GM21526 (cell line): ENCODE data around the gene NEGR1.
"Not testable (repeated sequence)": the region's sequence is repeated elsewhere in the genome, so short reads cannot be mapped to it uniquely, and the experiment has no call there.

Experiments used
- ATAC-seq: cut with Tn5 transposase; IDR thresholded peaks from one replicate; pipeline ENCODE4 v1.9.1; 2021; ENCODE audit warnings: moderate library complexity; ENCODE audit not compliant: unreplicated experiment, low FRiP score

Gene NEGR1

DNA sequence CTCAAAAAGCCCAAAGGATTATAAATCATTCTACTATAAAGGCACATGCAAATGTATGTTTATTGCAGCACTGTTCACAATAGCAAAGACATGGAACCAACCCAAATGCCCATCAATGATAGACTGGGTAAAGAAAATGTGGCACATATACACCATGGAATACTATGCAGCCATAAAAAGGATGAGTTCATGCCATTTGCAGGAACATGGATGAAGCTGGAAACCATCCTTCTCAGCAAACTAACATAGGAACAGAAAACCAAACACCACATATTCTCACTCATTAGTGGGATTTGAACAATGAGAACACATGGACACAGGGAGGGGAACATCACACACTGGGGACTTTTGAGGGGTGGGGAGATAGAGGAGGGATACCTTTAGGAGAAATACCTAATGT, 46.4 kb downstream of the NEGR1 start:
- ATAC-seq: not testable (repeated sequence)

DNA sequence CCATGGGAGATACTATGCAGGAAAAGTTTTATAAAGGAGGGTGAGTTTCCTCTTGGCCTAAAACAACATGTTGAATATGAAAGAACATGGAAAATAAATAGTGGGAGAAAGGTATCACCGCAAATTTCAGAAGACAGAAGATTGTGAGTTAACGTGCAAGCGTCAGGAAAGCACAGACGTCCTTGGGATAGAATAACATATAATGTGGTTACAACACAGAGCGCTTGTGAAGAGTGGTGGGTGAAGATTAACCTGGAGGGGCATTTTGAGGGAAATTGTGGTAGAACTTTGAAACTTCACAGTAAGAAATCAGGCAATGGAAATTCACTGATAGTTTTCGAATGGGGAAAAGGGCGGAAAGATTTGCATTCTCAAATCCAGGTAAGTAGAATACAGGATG, 47.3 kb downstream of the NEGR1 start:
- ATAC-seq: no peak

DNA sequence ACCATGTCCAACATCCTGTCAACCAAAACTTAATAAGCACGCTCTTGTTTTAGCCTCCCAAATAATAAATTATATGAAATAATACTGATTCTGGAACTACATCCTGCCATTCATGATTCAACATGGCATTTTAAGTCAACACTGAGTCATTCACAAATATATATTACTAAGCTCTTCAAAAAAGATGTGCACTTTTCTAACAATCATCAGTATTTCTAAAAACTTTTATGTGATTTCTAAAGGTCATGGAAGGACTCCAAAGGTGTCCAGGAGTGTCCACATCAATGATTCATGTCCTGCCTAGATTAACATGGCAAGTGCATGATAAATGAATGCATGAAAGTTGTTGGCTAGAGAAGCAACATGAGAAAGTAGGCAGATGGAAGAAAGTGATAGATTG, 51.6 kb downstream of the NEGR1 start:
- ATAC-seq: no peak

DNA sequence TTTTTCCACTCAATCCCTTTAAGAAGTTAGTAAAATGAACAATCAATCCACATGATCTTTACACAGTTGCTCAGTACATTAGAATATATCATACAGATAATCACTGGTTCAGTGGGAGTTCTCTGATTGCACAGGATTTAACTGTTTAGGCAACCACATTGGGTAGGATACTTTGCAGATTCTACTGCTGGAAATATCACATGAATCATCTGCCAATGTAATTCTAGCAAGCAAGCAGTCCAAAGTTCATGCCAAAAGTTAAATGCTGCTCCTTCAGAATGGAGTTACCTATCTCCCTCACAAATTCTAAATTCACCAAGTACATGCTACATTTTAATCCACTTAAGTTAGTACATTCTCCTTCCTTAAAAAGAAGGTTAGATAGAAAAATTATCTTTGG, 52.4 kb downstream of the NEGR1 start:
- ATAC-seq: no peak

DNA sequence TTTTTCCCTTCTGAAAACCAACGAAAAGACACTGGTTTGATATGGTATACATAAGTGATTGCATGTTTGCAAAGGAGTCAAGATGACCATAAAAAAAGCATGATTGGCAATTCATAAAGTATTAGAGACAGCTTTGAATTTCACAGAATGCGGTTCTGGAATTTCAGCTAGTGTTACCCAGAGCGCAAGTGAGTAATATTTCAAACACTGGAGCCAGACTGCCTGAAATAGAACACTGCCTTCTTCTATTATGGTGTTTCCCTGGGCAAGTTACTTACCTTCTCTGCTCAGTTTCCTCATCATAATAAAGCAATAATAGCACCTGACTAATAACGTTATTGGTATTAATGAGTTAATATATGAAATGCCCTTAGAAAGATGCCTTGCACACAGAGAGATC, 54.7 kb downstream of the NEGR1 start:
- no peak for ATAC-seq

DNA sequence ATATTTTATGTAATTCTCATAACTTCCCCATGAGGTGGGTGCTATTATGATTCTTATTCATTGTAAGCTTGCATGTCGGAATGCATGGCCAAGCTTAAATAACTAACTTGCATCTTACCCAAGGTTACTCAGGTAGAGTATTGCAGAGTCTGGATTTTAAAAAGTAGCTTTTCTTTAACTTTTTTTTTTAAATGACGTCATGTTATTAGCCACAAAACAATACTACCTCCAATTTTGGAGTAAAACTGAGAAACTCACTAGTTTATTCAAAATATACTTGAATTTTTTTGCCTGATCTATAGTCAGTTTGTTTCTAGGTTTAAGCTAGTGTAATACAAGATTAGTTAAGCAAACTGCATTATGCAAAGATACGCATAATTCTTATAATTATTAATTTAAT, 57.8 kb downstream of the NEGR1 start:
- ATAC-seq: no peak

DNA sequence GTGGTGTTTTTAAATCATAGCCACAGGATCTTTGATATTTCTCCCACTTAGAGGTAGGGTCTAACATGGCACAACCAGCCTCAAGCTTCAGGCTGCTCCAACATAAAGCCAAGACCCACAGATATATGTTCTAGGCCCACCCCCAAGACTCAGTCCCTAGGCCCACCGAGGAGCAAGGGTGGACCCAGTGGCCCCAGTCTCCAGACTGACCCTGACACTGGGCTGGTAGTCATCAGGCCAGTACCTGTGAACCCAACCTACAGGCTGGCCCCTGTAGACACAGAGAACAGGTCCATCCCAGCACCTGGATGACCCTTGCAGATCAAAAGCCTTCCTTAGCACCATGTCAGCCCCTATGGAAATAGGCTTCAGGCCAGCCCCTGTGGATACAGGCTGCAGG, 60.5 kb downstream of the NEGR1 start:
- no peak for ATAC-seq

DNA sequence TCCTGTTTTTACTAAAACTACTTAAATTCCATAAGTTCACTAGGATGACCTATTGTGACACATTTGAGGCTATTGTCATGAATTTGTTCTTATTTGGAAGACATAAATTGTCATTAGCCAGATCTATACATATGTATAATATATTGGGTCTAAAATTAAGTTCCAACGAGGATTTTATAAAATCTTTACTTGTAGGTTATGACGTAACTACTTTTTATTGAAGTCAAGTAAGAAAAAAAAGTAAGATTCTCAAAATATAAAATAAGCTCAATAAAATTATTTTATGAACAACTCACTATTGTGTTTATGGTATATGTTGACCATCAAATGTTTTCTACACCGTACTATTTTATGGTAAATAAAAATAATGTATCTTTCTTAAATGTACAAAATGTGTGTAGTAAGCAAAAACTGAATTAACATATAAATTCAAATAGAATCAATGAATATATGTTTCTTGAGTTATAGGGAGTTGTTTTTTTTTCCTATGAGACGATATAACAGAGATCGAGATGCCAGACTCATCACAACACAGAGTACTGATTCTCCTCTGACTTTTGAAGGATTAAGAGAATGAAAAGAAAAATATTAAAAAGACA, 64.1 kb downstream of the NEGR1 start:
- ATAC-seq: no peak

DNA sequence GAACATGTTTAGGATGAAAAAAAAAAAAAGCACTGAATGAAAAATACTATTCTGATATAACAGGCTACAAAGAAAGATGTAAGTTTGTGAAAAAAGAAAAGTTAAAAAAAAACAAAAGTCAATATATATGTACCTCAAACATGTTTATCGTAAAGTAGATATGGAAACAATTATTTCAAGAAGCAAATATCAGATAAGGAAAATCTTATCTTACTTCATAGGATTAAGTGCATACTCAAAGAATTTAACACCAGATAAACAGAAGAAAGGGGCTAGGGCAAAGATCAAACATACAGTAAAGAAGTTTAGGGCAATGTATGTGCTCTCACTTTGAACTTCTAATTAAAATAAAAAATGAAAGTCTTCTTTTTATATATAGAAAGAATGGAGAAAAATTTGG, 75.3 kb downstream of the NEGR1 start:
- ATAC-seq: no peak

DNA sequence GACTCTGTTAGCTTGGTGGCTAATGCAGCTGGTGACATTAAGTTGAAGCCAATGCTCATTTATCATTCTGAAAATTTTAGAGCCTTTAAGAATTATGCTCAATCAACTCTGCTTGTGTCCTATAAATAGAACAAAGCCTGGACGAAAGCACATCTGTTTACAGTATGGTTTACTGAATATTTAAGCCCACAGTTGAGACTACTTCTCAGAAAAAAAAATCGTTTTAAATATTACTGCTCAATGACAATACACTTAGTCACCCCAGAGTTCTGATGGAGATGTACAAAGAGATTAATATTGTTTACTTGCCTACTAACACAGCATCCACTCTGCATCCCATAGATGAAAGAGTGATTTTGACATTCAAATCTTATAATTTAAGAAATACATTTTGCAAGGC, 79.6 kb downstream of the NEGR1 start:
- ATAC-seq: no peak

DNA sequence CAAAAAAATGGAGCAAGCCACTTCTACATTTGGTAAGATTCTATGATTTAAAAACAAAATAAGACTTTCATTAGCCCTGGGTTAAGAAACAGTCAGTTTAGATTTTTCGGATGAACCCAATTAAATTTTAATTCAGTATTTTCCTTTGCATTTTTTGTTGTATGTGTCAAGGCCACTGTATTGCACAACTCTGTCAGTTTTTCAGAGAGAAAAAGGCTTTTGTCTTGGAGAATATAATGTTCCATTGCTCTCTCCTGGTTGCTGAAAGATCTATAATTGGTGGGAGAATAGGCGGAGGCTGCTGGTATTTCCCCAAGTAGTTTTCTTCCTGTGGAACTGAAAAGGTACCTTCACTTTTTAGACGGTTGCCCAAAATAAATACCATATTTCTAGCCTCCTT, 84.6 kb downstream of the NEGR1 start:
- no peak for ATAC-seq

DNA sequence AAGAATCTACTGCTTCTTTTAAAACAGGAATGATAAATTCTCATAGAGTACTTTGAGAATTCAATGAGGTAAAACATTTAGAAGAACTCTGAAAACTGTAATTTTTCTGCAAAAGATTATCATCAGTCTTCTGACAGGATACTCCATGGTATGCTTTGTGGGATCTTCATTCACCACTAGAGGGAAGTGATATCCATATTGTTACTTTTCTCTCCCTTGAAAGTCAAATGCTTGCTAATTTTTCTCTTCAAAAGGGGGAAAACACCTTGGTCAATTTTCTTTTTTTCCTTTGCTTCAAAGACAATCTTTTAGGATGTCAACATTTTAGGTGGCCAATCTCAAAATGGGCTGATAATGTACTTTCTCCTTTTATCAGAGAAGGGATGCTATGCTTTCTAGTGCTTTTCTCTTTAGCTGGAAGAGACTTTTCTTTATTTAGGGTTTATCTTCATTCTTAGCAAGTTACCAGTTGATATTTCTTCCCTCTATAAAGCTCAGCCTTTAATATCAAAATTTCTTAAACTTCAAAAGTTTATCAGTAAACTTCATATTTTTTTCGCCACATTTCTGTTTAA, 95.5 kb downstream of the NEGR1 start:
- ATAC-seq: no peak

DNA sequence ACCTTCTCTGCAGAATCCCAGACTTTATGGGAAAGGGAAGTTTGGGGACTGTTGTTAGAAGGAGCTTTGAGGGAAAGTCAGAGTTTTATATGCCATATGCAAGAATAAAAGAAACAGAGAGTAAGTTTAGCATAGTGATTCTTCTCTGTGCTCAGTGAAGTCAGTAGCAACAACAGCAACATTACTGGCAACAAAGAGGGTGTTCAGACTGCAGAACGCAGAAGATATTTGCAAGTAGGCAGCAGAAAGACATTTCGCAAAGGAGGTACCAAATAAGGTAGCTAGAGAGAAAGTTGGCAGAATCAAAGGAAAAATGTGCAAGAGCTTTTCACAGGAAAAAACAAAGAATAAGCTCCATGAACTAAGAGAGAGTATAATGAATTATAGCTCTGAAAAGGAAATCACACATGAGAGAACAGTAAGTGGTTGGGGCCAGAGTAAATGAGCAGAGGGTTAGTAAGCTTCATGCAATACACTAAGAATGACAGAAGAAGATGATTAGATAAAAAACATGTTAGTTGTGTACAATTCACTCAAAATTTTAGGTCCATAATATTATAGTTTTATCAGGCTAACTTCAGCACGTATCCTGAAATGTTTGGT, 98.1 kb downstream of the NEGR1 start:
- no peak for ATAC-seq

DNA sequence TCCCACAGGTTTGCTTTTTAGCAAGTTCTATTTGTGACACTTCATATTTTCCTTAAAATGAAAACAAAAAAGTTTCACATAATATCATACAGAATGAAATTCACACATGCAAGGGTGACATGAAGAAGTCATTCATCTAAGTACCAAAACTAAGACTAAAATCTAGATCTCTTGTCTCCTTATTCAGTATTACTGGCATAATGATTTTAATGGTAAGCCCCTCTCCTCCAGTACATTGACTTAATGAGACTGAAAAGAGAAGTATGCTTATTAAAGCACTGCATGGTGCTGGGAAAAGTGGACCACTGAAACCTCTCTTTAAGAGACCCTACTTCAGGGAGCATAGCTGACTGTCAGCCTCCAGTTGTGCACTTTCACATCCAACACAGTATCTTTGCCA, 99.5 kb downstream of the NEGR1 start:
- no peak for ATAC-seq

DNA sequence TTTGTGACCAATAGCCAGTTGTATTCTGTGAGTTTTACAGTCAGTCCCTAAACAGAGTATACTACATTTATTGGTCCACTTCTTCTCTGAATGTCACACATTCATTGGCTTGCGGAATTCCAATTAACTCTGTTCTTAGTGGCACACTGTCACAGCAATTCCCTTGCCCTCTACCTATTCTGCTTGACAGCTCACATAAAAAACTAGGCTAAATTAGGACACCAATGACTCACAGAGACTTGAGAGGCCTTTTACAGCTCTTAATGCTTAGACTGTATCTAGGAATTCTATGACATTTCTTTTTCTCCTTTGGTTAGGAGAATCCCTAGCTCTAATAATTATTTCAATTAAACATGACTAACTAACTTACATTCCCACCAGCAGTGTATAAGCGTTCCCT, 104.1 kb downstream of the NEGR1 start:
- ATAC-seq: no peak

DNA sequence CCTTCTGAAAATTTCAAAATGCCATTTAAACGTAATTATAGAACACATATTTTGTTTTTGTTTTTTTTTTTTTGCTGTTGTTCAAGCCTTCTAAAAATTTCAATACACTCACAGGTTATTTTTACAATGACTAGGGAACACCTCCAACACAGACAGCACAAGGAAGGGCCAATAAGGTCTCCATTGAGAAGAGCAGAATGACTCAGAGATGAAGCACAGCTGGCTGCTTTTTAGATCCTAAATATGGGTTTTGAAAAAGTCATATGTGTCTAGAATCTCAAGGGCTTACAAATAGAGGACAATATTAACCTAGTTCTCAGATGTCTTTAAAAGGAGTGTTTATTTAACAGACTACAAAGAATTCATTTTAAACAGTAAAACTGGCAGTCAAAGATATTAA, 104.6 kb downstream of the NEGR1 start:
- ATAC-seq: no peak

DNA sequence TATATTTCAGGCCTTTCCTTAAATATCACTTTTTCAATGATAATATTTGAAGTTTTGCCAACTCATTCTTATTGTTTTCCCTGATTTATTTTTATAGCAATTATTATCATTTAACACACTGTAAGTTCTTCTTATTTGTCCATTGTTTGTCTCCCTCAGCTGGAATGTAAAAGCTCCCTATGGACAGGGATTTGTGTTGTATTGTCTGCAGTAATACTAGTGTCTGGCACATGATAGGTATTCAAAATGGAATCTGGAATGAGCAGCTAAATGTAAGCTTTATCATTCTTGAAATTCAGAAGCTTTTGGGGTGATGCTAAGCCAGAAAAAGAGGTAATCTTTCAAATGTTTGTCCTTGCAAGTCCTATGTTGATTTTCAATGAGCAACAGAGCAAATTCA, 112.1 kb downstream of the NEGR1 start:
- ATAC-seq: no peak

DNA sequence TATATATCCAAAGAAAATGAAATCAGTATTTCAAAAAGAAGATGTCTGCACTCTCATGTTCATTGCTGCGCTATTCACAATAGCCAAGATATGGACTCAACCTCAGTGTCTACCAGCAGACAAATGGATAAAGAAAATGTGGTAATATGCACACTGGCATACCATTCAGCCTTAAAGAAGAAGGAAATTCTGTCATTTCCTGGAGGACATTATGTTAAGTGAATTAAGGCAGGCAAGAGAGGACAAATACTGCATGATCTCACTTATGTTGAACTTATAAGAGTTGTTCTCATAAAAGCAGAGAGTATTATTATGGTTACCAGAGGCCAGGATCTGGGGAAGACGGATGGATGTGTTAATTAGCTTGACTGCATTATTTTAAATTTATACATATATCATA, 115.9 kb downstream of the NEGR1 start:
- no peak for ATAC-seq

DNA sequence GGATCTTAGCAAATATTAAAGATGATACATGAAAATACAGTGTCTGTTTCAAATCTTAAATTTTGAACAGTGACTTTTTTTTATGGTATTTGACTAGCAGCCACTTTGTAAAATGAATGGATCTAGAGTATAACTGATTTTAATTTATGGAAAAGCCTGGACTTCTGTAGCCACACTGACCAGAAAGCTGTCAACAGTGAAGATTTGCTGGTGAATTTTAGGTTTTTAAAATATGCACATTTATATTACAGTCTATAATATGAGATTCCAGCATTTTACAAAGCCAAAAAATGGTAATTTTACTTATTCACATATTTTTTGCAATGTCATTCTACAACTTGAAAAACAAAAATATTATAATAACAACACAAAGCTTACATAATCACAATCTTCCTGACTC, 131.8 kb downstream of the NEGR1 start:
- no peak for ATAC-seq

DNA sequence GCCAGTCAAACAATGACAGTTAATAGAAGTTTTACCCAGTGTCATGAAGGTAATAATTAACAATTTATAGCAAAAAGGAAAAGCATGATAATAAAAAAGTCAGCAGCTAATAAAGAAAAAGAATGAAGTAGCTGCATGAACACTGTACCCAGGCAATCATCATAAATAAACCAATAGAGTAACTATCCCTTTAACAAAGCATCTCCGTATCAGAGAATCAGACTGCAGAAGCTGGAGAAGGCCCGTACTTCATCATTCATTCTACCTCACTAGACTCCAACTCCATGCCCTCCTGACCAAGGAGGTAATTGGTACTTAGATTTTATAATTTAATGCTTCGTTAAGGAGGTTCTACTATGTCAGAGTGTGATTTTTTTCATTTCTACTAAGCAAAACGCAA, 140.5 kb downstream of the NEGR1 start:
- ATAC-seq: no peak

DNA sequence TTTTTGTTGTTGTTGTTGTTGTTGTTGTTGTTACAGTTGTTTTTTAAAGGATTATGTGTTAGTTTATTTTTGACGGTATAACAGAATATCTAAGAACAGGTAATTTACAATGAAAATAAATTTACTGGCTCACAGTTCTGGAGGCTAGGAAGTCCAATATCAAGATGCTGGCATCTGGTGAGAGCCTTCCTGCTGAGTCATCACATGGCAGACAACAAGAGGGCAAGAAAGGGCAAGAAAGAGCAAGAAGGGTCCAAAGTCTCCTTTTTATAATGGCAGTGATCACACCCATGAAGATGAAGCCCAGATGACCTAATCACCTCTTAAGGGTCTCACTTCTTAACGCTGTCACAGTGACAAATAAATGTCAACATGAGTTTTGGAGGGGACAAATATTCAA, 142.1 kb downstream of the NEGR1 start:
- no peak for ATAC-seq

DNA sequence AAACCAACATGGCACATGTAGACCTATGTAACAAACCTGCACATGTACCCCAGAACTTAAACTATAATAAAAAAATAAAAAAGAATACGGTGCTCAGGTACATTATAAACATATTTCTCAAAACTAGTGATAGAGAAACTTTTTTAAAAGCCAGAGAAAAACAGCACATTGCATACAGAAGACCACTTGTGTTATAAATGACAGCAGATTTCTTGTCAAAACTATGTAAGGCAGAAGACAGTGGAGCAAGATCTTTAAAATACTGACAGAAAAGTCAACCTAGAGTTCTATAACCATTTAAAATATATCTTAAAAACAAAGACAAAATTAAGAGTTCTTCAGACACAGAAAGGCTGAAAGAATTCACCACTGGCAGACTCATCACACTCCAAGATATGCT, 144.7 kb downstream of the NEGR1 start:
- ATAC-seq: no peak

DNA sequence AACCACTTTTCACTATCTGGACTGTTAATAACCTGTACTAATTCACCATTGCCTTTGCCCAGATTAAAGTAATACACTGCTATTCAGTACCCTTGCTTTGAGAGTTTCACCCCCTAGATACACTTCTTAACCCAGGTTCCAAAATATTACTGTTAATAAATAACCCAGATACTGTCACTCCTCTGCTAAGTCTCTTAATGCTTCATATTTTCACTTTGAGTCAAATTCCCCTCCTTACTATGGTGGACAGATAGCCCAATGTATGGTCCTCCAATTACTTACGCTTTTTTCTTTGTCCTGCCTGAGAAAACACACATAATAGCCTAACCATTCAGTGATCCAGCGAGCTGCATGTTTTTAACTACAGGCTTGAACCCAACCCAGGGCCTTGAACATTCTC, 152.5 kb downstream of the NEGR1 start:
- no peak for ATAC-seq
